HG02885 (cell line): Measurements from ENCODE around the gene ARVCF.

Experiments used
- ATAC-seq: cut with Tn5 transposase; IDR thresholded peaks from one replicate; pipeline ENCODE4 v1.9.1; 2021; ENCODE audit warnings: mild to moderate bottlenecking; ENCODE audit not compliant: unreplicated experiment, poor library complexity

Gene ARVCF

DNA sequence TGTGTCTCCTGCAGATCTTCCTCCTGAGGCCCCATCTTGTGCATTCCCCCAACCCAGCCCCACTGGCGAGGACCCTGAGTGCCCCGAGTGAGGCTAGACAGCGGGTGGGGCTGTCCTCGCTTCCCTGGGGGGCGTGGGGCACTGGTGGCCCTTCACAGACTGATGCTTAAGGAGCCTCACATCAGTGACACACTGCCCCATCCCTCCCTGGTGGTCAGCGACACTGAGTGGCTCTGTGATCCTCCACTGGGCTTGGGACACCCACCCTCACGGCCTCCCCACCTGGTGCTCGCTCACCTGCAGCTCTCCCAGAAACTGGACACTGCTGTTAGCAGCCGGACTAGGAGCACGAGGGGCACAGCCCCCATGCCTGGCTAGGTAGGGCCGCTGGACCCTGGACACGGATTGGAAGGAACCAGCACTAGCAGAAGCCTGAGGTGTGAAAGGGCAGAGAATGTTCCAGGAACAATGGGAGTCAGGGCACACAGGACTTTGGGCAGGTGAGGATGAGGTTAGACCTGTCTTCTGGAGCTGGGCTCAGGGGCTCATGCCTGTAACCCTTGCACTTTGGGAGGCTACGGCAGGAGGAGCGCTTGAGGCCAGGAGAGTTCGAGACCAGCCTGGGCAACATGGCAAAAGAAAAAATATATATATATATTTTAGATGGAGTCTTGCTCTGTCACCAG, 51.8 kb downstream of the ARVCF start:
- no peak for ATAC-seq

DNA sequence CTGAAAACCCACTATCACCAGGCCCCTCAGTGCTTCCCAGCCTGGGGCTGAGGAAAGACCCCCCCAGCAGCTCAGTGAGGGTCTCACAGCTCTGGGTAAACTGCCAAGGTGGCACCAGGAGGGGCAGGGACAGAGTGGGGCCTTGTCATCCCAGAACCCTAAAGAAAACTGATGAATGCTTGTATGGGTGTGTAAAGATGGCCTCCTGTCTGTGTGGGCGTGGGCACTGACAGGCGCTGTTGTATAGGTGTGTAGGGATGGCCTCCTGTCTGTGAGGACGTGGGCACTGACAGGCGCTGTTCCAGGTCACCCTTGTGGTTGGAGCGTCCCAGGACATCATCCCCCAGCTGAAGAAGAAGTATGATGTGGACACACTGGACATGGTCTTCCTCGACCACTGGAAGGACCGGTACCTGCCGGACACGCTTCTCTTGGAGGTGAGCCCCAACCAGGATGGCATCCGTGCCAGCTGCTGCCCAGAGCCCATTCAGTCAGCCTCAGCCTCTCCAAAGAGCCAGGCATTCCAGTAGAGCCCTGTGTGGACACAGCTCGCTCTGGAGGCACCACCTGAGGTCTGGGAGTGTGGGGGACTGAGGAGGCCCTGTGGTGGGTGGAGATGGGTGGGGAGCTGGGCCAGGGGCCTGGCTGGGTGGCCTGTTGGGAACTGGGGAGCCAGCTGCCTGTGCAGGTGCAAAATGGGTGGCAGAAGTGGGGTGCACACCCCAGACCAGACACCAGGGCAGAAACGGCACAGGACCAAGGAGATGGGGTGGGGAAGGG, 52.6 kb downstream of the ARVCF start:
- ATAC-seq, result no peak

- no peak for ATAC-seq
These were observed 53.5 kb downstream of the ARVCF start for GRCh38 chr22:19962909-19963806.

DNA sequence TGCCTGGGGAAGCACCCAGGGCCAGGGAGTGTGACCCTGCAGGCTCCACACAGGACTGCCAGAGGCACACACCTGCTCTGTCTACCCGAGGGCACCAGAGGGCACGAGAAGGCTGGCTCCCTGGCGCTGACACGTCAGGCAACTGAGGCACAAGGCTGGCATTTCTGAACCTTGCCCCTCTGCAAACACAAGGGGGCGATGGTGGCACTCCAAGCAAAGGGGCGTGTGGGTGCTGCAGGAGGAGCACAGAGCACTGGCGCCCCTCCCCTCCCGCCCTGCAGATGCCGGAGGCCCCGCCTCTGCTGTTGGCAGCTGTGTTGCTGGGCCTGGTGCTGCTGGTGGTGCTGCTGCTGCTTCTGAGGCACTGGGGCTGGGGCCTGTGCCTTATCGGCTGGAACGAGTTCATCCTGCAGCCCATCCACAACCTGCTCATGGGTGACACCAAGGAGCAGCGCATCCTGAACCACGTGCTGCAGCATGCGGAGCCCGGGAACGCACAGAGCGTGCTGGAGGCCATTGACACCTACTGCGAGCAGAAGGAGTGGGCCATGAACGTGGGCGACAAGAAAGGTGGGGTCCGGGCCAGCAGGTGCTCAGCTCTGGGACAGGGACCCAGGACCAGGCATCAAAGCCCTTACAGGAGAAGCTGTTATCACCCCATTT, 54.2 kb downstream of the ARVCF start:
- ATAC-seq, result no peak

- no peak for ATAC-seq
These were observed 54.8 kb downstream of the ARVCF start for GRCh38 chr22:19961868-19962245.

GRCh38 chr22:19961201-19961580, 55.4 kb downstream of the ARVCF start:
- no peak for ATAC-seq

- no peak for ATAC-seq
These were observed 56.0 kb downstream of the ARVCF start for GRCh38 chr22:19960491-19961200.

DNA sequence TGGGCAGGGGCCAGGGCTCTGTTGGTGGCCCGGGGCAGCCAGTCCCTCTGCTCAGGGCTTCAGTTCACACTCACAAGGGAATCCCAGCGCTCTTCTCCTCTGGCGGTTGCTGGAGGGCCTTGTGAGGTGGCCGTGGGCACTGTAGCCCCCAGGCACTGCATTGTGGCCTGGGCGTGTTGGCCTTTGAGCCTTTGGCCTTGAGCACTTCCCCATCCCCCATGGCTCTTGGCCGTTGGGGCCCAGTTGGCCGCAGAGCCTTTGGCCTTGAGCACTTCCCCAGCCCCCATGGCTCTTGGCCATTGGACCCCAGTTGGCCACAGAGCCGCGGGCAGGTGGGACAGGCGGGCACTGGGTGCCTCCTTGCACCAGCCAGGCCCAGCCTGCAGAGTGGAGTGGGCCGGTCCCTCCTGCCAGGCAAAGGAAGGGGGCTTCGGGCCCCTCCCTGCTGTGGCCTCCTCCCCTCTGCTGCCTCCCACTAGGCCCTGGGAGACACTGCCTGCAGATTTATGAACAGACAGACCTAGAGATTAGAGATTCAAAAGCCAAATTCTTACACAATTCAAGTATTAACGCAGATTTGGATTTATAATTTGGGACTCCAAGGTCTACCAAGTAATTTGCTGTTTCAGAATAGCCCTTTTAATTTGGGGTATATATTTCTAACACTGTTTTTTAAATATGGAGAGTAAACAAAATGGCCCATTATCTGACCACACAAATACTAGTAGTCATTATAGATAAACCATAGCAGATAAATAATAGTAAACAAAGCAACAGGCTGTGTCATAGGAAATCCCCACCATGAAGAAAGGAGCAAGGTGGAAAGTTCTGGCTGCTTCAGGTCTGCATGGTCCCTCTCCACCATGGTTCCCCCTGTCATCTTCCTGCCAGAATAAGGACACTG, 56.8 kb downstream of the ARVCF start:
- no peak for ATAC-seq

DNA sequence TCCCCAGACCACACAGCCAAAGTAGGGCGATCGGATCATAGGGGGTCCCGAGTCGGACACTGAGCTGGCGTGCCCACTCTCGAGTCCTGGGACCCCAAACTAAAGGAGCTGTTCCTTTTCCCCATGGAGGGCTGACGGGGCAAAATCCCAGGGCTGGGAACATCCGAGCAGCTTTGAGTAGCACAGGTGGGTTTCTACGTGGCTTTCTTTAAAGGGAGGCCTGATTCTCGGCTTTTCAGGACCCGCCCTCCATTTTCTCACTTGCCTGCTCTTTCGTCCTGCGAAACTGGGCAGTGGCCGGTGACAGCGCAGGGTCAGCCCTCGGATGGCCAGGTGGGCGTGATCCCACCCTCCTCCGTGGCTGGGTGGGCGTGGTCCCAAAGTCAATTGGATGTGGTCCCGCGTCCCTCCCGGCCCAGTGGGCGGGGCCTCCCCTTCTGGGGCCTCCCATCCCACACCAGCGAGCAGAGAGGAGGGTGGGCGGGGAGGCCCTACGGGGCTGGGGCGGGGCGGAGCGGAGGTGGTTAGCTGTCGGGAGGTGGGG, 57.5 kb downstream of the ARVCF start:
- no peak for ATAC-seq

DNA sequence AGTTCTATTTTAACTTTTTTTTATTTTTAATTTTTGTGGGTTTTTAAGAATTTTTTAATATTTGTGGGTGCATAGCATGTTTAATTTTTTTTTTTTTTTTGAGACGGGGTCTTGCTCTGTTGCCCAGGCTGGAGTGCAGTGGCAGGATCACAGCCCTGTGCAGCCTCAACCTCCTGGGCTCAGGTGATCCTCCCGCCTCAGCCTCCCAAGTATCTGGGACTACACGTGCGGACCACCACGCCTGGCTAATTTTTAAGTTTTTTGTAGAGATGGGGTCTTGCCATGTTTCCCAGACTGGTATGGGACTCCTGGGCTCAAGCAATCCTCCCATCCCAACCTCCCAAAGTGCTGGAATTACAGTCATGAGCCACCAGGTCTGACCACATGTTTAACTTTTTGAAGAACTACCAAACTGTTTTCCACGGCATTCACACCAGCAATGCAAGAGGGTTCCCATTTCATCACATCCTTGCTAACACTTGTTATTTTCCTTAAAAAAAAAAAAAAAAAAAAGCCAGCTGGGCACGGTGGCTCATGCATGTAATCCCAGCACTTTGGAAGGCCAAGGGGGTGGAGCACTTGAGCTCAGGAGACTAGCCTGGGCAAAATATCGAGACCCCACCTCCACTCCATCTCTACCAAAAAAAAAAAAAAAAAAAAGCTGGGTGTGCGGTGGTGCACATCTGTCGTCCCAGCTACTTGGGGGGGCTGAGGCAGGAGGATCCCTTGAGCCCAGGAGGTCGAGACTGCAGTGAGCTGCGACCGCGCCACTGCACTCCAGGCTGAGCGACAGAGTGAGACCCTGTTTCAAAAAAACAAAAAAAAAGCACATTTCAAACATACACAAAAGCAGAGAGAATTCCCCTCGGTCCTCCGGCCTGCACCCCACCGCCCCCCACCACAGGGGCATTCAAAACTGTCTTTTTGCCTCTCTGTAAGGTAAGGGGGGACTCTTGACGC, 58.3 kb downstream of the ARVCF start:
- no peak for ATAC-seq

DNA sequence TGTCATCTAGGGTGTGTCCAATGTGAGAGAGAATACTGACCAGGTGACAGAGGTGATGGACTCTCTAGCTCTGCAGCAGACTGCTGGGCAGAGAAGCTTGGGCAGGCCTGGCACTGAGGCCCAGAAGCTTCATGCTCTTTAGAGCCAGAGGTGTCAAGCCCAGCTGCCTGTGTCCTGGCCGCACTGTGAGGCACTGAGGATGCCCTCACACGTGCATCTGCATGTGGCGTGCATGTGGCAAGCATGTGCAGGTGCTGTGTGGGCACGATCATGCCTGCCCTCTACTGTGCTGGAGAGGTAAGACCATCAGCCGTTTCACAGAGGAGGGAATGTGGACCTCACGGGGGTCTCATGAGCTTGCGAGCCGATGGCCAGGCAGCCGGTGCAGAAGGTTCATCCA, 59.2 kb downstream of the ARVCF start:
- no peak for ATAC-seq

- no peak for ATAC-seq
These were observed 61.1 kb downstream of the ARVCF start for GRCh38 chr22:19955241-19956128.

GRCh38 chr22:19951346-19951745, 65.3 kb downstream of the ARVCF start:
- no peak for ATAC-seq

DNA sequence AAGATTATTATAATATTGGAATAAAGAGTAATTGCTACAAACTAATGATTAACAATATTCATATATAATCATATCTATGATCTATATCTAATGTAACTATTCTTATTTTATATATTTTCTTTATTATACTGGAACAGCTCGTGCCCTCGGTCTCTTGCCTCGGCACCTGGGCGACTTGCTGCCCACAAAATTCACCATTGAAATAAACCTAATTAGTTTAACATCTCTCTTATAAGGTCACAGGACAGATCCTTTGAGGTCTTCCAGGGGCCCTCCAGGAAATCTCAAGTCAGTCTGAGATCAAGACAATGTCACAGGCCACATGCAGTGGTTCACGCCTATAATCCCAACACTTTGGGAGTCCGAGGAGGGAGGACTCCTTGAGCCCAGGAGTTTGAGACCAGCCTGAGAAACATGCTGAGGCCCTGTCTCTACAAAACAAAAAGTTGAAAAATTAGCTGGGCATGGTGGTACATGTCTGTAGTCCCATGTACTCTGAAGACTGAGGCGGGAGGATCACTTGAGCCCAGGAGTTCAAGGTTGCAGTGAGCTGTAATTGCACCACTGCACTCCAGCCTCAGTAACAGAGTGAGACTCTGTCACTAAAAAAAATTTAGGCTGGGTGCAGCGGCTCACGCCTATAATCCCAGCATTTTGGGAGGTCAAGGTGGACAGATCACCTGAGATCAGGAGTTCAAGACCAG, 68.4 kb downstream of the ARVCF start:
- ATAC-seq, result no peak

DNA sequence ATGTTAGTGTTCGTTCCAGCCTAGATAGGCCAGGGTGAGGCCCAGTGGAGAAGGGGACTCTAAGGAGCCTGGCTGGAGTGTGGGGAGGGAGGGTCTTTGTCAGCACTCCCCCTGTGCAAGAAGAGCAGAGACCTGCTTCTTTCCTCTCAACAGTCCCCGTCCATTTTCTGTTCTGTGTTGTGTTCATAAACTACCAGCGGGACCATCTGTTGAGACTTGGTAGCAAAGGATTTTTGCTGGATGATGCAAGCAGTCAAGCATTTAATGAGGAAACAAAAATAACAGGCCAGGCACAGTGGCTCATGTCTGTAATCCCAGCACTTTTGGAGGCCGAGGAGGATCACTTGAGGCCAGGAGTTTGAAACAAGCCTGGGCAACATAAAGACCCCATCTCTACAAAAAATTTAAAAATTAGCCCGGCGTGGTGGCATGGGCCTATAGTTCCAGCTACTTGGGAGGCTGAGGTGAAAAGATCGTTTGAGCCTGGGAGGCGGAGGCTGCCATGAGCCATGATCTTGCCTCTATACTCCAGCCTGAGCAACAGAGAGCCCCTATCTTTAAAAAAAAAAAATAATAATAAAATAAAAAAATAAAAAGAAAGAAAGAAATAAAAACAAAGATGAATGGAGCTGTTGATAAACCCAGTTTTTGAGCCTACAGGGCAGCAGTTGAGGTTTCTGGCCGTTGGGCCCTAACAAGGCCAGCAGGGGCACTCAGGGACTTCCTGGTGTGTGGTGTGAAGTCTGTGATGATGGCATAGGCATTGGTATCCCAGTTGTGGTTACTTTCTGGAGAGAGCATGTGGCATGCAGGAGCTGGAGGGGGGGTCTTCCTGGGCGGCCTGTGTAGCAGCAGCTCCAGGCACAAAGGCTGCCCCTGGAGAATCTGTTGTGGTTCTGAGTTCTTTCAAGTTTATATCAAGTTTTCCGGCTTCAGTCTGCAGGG, 73.3 kb downstream of the ARVCF start:
- ATAC-seq, result no peak
